Panc1 (cell line): ENCODE results near the gene FOXG1. TPM values are rescaled to one million over a fixed set of nuclear protein-coding genes. Genes with fewer than 3 reads are reported as not detected.

Experiments
- ATAC-seq: fragments of 200-7000 bp; cut with Tn5 transposase; 2 replicates; pipeline ENCODE4 v1.9.1; 2020; ENCODE audit warnings: mild to moderate bottlenecking, moderate library complexity
- BruUV-seq: library from RNA; stranded (reverse); fragments of 400-500 nt; replicated peaks from 2 replicates; lab custom pipeline; 2021; lab: Mats Ljungman, UMichigan
- CTCF ChIA-PET: fragments of 300-600 bp; sonication (Branson Sonifier 250); formaldehyde crosslinking; loops from one replicate; lab custom pipeline; 2022; ENCODE audit warnings: antibody characterized with exemption; lab: Charles Lee
- POLR2A ChIA-PET: fragments of 300-600 bp; sonication (Branson Sonifier 250); formaldehyde crosslinking; loops from one replicate; lab custom pipeline; 2022; ENCODE audit warnings: antibody characterized with exemption; lab: Charles Lee
- DNase-seq: peaks from one replicate; pipeline ENCODE4 v3.0.0-alpha.2; 2010; ENCODE audit warnings: low read depth, low spot score
- H3K27ac ChIP-seq: 2 replicates; pipeline ENCODE4 v1.5.1; 2011; ENCODE audit warnings: mild to moderate bottlenecking, low read length, inconsistent platforms
- H3K27me3 ChIP-seq: fragments of 200-500 bp; sonication (Bioruptor generic); 2 replicates; pipeline ENCODE4 v1.6.0; 2014; ENCODE audit warnings: low read length, inconsistent platforms; ENCODE audit not compliant: control insufficient read depth, insufficient read depth
- H3K36me3 ChIP-seq: fragments of 200-500 bp; sonication (Bioruptor generic); 2 replicates; pipeline ENCODE4 v1.5.1; 2014; ENCODE audit warnings: inconsistent platforms, mild to moderate bottlenecking, low read length, moderate library complexity; ENCODE audit not compliant: control insufficient read depth, insufficient read depth
- H3K4me1 ChIP-seq: 2 replicates; pipeline ENCODE4 v1.5.1; 2011; ENCODE audit warnings: inconsistent platforms, mild to moderate bottlenecking, low read length, moderate library complexity; ENCODE audit not compliant: control insufficient read depth, insufficient read depth
- H3K4me3 ChIP-seq, 2 experiments: 2 replicates each; pipeline ENCODE4 v1.5.1; 2011 to 2012; ENCODE audit warnings: low read depth in 2 of 2, low read length in 2 of 2, mild to moderate bottlenecking in 2 of 2, inconsistent platforms in 1 of 2, moderate library complexity in 1 of 2
- H3K9me3 ChIP-seq: fragments of 200-500 bp; sonication (Bioruptor generic); 2 replicates; pipeline ENCODE4 v1.5.1; 2014; ENCODE audit warnings: low read depth, mild to moderate bottlenecking, inconsistent platforms, low read length, moderate library complexity; ENCODE audit not compliant: control insufficient read depth, insufficient read depth
- CTCF ChIP-seq: fragments of 450-650 bp; IDR thresholded peaks from 2 replicates; pipeline ENCODE4 v1.5.1; 2017; ENCODE audit warnings: mild to moderate bottlenecking
- SIN3A ChIP-seq: IDR thresholded peaks from 2 replicates; pipeline ENCODE4 v1.6.1; 2012; ENCODE audit warnings: low read depth, mild to moderate bottlenecking, low read length, moderate library complexity, borderline replicate concordance; ENCODE audit not compliant: insufficient read depth
- TCF7L2 ChIP-seq: IDR thresholded peaks from 2 replicates; pipeline ENCODE4 v1.6.1; 2011; ENCODE audit warnings: mild to moderate bottlenecking, low read depth, low read length, inconsistent platforms
- in situ Hi-C: cut with HindIII; loops from 2 replicates; pipeline ENCODE4 v1.10.0; 2016; ENCODE audit warnings: low sequenced_read_pairs, low pct_unique_long_range_greater_than_20kb
- intact Hi-C: fragments of 100-400 bp; cut with micrococcal nuclease; formaldehyde crosslinking; loops from one replicate; pipeline ENCODE4 v1.10.0; 2022; ENCODE audit not compliant: unreplicated experiment
- total RNA-seq: library from RNA; stranded (reverse); gene quantifications from one replicate; pipeline ENCODE4 v1.2.1, GENCODE V29; 2021; ENCODE audit not compliant: unreplicated experiment

FOXG1 gene
- total RNA-seq, 1 experiment from 2014 or later = not detected

DNA sequence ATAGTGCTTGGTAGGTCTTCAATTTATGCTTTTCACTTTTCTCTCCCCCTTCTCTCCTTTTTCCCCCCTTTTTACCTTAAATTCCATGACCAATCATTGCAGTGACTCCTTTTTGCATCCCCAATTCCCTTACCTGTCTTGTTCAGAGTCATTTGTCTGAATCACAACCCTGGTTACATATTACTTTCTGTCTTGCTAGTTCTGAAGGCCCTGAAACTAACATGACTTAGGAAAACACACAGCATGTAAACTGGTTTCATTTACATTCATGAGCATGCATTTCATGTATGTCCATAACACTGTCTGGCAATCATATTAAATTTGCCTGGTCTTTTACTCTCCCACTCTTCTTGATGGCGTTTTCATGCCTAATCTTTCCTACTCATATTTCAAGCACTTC, 20.3 kb upstream of the FOXG1 start:
- H3K4me1 ChIP-seq = no peaks in the 10 kb centered on the region
- ChIA-PET POLR2A (no interaction called here), CTCF (no interaction called here)
- TF ChIP-seq SIN3A (no peak), TCF7L2 (no peak)
- H3K27ac ChIP-seq = no peak overlapping the region
- intact Hi-C loops (no loop called here), in situ Hi-C loops (no loop called here)
- no peaks in the 10 kb centered on the region for H3K9me3 ChIP-seq
- no peak overlapping the region for H3K4me3 ChIP-seq
- DNase-seq (no peak), ATAC-seq (no peak)
- H3K36me3 ChIP-seq = no peaks in the 10 kb centered on the region
- no peaks in the 10 kb centered on the region for H3K27me3 ChIP-seq
- no TSS peak for BruUV-seq

GRCh38 chr14:28751467-28752058, 15.0 kb upstream of the FOXG1 start:
- H3K4me1 ChIP-seq = no peaks in the 10 kb centered on the region
- peak; percentile 86 for ATAC-seq
- H3K27me3 ChIP-seq = peaks cover 5% of the 10 kb centered on the region
- in situ Hi-C loops = loop anchor here (25.0 kb wide), 1 partner anchor 786 kb away; no protein-coding TSS in a partner anchor
- peak; percentile 43 for DNase-seq
- intact Hi-C loops = no loop called here
- no peaks in the 10 kb centered on the region for H3K9me3 ChIP-seq
- no TSS peak for BruUV-seq
- no peak overlapping the region for H3K4me3 ChIP-seq
- ChIA-PET CTCF (interaction anchor here (0.6 to 0.7 kb wide), 4 partner anchors 9 to 786 kb away, joined by 3 to 9 read pairs (median 7); no protein-coding TSS in a partner anchor), POLR2A (interaction anchor here (0.6 kb wide), 1 partner anchor 95 kb away, joined by 3 read pairs; no protein-coding TSS in a partner anchor)
- H3K27ac ChIP-seq = no peak overlapping the region
- TF ChIP-seq SIN3A (no peak), CTCF (peak; percentile 80)
- no peaks in the 10 kb centered on the region for H3K36me3 ChIP-seq

GRCh38 chr14:28754209-28754985, 12.2 kb upstream of the FOXG1 start:
- H3K9me3 ChIP-seq = no peaks in the 10 kb centered on the region
- ChIA-PET POLR2A (no interaction called here), CTCF (no interaction called here)
- H3K4me1 ChIP-seq = no peaks in the 10 kb centered on the region
- peaks cover 5% of the 10 kb centered on the region for H3K27me3 ChIP-seq
- no peak overlapping the region for H3K4me3 ChIP-seq
- DNase-seq (peak; percentile 12), ATAC-seq (peak; percentile 75; the same call in 1 of the 2 replicates)
- TF ChIP-seq TCF7L2 (no peak), CTCF (peak; percentile 74)
- in situ Hi-C loops = loop anchor here (25.0 kb wide), 1 partner anchor 783 kb away; no protein-coding TSS in a partner anchor
- intact Hi-C loops = loop anchor here (2.0 kb wide), 1 partner anchor 782 kb away; no protein-coding TSS in a partner anchor
- H3K36me3 ChIP-seq = no peaks in the 10 kb centered on the region
- BruUV-seq = no TSS peak
- H3K27ac ChIP-seq = no peak overlapping the region
